Neural cell (in vitro differentiated cells): ENCODE data around the gene PIAS2.

Experiments used
- CTCF ChIP-seq: fragments of 450-650 bp; IDR thresholded peaks from 2 replicates; pipeline ENCODE4 v1.5.1; 2014; ENCODE audit warnings: antibody characterized with exemption, mild to moderate bottlenecking, moderate library complexity; ENCODE audit not compliant: poor library complexity, severe bottlenecking
- EP300 ChIP-seq: fragments of 450-650 bp; conservative IDR thresholded peaks from 2 replicates; pipeline ENCODE4 v1.6.1; 2014; ENCODE audit warnings: antibody characterized with exemption, mild to moderate bottlenecking, moderate library complexity; ENCODE audit not compliant: poor library complexity, severe bottlenecking
- EZH2 ChIP-seq: fragments of 200-600, 300-800 bp; shearing (Covaris generic), sonication (generic); IDR thresholded peaks from 2 replicates; pipeline ENCODE4 v1.6.1; 2014; ENCODE audit warnings: antibody characterized with exemption, low read length, borderline replicate concordance, mild to moderate bottlenecking; ENCODE audit not compliant: insufficient read depth, poor library complexity, severe bottlenecking
- RAD21 ChIP-seq: fragments of 450-650 bp; conservative IDR thresholded peaks from 2 replicates; pipeline ENCODE4 v1.6.1; 2014; ENCODE audit warnings: antibody characterized with exemption, mild to moderate bottlenecking, moderate library complexity
- TF ChIP-seq, protein P1 (sequence below): IDR thresholded peaks from 2 replicates; pipeline ENCODE4 v1.6.1; 2012; ENCODE audit warnings: borderline replicate concordance

DNA sequence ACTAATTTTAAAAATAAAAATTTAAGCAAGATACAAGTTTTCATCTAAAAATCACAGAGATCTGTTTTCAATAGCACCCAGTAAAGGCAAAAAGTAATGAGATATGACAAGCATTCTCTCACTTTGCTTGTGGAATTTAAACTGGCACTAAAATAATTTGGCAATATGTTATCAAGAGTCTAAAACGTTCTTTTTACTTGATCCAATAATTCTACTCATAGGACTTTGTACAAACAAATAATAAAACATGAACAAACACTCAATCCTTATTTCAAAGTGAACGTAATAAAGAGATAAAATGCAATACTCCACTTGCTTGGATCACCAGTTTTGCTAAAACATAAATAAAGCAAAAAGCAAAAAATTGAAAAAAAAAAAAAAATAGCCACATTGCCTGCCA lies 30.4 kb downstream of the PIAS2 start:
- no peak for TF ChIP-seq CTCF
- no peak for TF ChIP-seq EZH2
- no peak for TF ChIP-seq EP300
- TF ChIP-seq RAD21, result no peak
- TF ChIP-seq, protein P1, sequence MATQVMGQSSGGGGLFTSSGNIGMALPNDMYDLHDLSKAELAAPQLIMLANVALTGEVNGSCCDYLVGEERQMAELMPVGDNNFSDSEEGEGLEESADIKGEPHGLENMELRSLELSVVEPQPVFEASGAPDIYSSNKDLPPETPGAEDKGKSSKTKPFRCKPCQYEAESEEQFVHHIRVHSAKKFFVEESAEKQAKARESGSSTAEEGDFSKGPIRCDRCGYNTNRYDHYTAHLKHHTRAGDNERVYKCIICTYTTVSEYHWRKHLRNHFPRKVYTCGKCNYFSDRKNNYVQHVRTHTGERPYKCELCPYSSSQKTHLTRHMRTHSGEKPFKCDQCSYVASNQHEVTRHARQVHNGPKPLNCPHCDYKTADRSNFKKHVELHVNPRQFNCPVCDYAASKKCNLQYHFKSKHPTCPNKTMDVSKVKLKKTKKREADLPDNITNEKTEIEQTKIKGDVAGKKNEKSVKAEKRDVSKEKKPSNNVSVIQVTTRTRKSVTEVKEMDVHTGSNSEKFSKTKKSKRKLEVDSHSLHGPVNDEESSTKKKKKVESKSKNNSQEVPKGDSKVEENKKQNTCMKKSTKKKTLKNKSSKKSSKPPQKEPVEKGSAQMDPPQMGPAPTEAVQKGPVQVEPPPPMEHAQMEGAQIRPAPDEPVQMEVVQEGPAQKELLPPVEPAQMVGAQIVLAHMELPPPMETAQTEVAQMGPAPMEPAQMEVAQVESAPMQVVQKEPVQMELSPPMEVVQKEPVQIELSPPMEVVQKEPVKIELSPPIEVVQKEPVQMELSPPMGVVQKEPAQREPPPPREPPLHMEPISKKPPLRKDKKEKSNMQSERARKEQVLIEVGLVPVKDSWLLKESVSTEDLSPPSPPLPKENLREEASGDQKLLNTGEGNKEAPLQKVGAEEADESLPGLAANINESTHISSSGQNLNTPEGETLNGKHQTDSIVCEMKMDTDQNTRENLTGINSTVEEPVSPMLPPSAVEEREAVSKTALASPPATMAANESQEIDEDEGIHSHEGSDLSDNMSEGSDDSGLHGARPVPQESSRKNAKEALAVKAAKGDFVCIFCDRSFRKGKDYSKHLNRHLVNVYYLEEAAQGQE, result no peak
